NCI-H1092 (cell line): ENCODE measurements around the gene R3HDM4.

ENCODE experiments used
- DNase-seq: peaks from one replicate; lab custom pipeline; 2025; lab: John Stamatoyannopoulos, UW

The R3HDM4 gene

GRCh38 chr19:872266-872951 lies 40.6 kb downstream of the R3HDM4 start:
- no peak for DNase-seq

GRCh38 chr19:871446-872265 lies 41.4 kb downstream of the R3HDM4 start:
- no peak for DNase-seq

GRCh38 chr19:870963-871401 lies 42.0 kb downstream of the R3HDM4 start:
- peak; percentile 88 for DNase-seq

- no peak for DNase-seq
Measured at GRCh38 chr19:870314-870713, 42.7 kb downstream of the R3HDM4 start.

GRCh38 chr19:869245-870177 lies 43.5 kb downstream of the R3HDM4 start:
- DNase-seq, result no peak

GRCh38 chr19:868458-869244 lies 44.4 kb downstream of the R3HDM4 start:
- no peak for DNase-seq

GRCh38 chr19:867855-868457 lies 45.1 kb downstream of the R3HDM4 start:
- no peak for DNase-seq

- DNase-seq, result no peak
Measured at GRCh38 chr19:867301-867793, 45.7 kb downstream of the R3HDM4 start.

GRCh38 chr19:866769-867300 lies 46.2 kb downstream of the R3HDM4 start:
- DNase-seq, result no peak

GRCh38 chr19:863315-863620 lies 49.8 kb downstream of the R3HDM4 start:
- no peak for DNase-seq

- no peak for DNase-seq
Measured at GRCh38 chr19:862581-863314, 50.3 kb downstream of the R3HDM4 start.

GRCh38 chr19:861756-862580 lies 51.1 kb downstream of the R3HDM4 start:
- DNase-seq, result no peak

GRCh38 chr19:861141-861755 lies 51.8 kb downstream of the R3HDM4 start:
- DNase-seq, result no peak

- DNase-seq, result no peak
Measured at GRCh38 chr19:858868-859843, 53.9 kb downstream of the R3HDM4 start, which contains the start of gene CFD. Gene CFD, plus strand, starts transcription at chr19:859664. Its CDS starts 26 bp downstream, at chr19:859690.

- DNase-seq, result no peak
Measured at GRCh38 chr19:858284-858683, 54.7 kb downstream of the R3HDM4 start.

- DNase-seq, result no peak
Measured at GRCh38 chr19:855566-856120, 57.4 kb downstream of the R3HDM4 start.

GRCh38 chr19:855142-855541 lies 57.9 kb downstream of the R3HDM4 start:
- no peak for DNase-seq
